HFFc6 (cell line): ENCODE results near the gene PDIK1L. TPM values are rescaled to one million over a fixed set of nuclear protein-coding genes. Genes with fewer than 3 reads are reported as not detected.

Experiments used
- DNase-seq: peaks from one replicate; pipeline ENCODE4 v3.0.0-alpha.2; 2018
- H3K27ac Mint-ChIP-seq: 2 replicates; pipeline ENCODE4 v1.8.0; 2020; ENCODE audit warnings: mild to moderate bottlenecking, mixed read lengths
- H3K27me3 Mint-ChIP-seq: 2 replicates; pipeline ENCODE4 v1.8.0; 2021; ENCODE audit warnings: mild to moderate bottlenecking, moderate library complexity, mixed read lengths; ENCODE audit not compliant: insufficient read depth
- H3K36me3 Mint-ChIP-seq: 2 replicates; pipeline ENCODE4 v1.8.0; 2021; ENCODE audit warnings: low read depth, mixed read lengths
- H3K4me1 Mint-ChIP-seq: 2 replicates; pipeline ENCODE4 v1.8.0; 2020; ENCODE audit warnings: low read depth, mixed read lengths
- H3K4me3 Mint-ChIP-seq: 2 replicates; pipeline ENCODE4 v1.8.0; 2020; ENCODE audit warnings: mild to moderate bottlenecking, moderate library complexity, mixed read lengths
- H3K9me3 Mint-ChIP-seq: 2 replicates; pipeline ENCODE4 v1.8.0; 2020; ENCODE audit warnings: mild to moderate bottlenecking, mixed read lengths
- total RNA-seq, 6 experiments: library from RNA; stranded (reverse); fragmentation: NEBNext Ultra II Directional; extraction: Animal tissue kit (Norgen Biotek cat#: 25700); gene quantifications; 2 replicates in 1 of 6; 3 replicates in 5 of 6; pipeline ENCODE4 v1.2.3, GENCODE V29; 2021
- TF ChIP-seq, protein P1 (sequence below): fragments of 200-600 bp; sonication (generic); IDR thresholded peaks from 2 replicates; pipeline ENCODE4 v1.5.0; 2021; ENCODE audit warnings: antibody characterized with exemption, mild to moderate bottlenecking

The PDIK1L gene
- total RNA-seq, 6 experiments from 2014 or later, result 2.5 to 4.4 (median 3.8) TPM

- no peak for DNase-seq
- Mint-ChIP-seq H3K27ac (no peak overlapping the region), H3K4me1 (peaks cover 33% of the 10 kb centered on the region), H3K9me3 (no peaks in the 10 kb centered on the region), H3K27me3 (peaks cover 13% of the 10 kb centered on the region), H3K4me3 (no peak overlapping the region), H3K36me3 (no peaks in the 10 kb centered on the region)
- TF ChIP-seq, protein P1, sequence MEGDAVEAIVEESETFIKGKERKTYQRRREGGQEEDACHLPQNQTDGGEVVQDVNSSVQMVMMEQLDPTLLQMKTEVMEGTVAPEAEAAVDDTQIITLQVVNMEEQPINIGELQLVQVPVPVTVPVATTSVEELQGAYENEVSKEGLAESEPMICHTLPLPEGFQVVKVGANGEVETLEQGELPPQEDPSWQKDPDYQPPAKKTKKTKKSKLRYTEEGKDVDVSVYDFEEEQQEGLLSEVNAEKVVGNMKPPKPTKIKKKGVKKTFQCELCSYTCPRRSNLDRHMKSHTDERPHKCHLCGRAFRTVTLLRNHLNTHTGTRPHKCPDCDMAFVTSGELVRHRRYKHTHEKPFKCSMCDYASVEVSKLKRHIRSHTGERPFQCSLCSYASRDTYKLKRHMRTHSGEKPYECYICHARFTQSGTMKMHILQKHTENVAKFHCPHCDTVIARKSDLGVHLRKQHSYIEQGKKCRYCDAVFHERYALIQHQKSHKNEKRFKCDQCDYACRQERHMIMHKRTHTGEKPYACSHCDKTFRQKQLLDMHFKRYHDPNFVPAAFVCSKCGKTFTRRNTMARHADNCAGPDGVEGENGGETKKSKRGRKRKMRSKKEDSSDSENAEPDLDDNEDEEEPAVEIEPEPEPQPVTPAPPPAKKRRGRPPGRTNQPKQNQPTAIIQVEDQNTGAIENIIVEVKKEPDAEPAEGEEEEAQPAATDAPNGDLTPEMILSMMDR, result no peak
Measured at GRCh38 chr1:26125382-26125781, 13.8 kb downstream of the PDIK1L start.

DNA sequence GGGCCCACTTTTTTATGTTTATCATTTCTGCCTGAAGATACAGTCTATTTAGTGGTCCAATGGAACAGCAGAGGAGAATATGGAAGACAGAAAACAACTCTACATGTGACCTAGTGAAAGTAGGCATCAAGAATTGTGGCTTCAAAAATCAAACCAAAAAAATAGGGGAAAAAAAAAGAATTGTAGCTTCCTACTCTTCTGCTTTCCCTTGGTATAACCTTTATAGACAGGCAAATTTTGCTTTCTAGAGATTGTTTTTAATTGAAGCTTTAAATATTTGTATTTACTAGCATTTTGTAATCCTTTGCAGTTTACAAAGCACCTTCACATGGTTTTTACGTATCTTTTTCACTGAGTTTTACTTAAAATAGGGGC lies 14.3 kb downstream of the PDIK1L start:
- no peak for DNase-seq
- Mint-ChIP-seq H3K27ac (no peak overlapping the region), H3K36me3 (no peaks in the 10 kb centered on the region), H3K4me1 (peaks cover 33% of the 10 kb centered on the region), H3K4me3 (no peak overlapping the region), H3K27me3 (peaks cover 14% of the 10 kb centered on the region), H3K9me3 (no peaks in the 10 kb centered on the region)
- TF ChIP-seq, protein P1, result no peak

- no peak for DNase-seq
- Mint-ChIP-seq H3K27me3 (peaks cover 17% of the 10 kb centered on the region), H3K27ac (no peak overlapping the region), H3K9me3 (no peaks in the 10 kb centered on the region), H3K36me3 (no peaks in the 10 kb centered on the region), H3K4me1 (peaks cover 29% of the 10 kb centered on the region), H3K4me3 (no peak overlapping the region)
- TF ChIP-seq, protein P1, result no peak
Measured at GRCh38 chr1:26126321-26127084, 14.9 kb downstream of the PDIK1L start.

- Mint-ChIP-seq H3K4me1 (peaks cover 19% of the 10 kb centered on the region), H3K4me3 (no peak overlapping the region), H3K27me3 (peaks cover 17% of the 10 kb centered on the region), H3K27ac (no peak overlapping the region), H3K36me3 (no peaks in the 10 kb centered on the region), H3K9me3 (no peaks in the 10 kb centered on the region)
- no peak for DNase-seq
- TF ChIP-seq, protein P1, result no peak
Measured at GRCh38 chr1:26127235-26128163, 15.9 kb downstream of the PDIK1L start.

DNA sequence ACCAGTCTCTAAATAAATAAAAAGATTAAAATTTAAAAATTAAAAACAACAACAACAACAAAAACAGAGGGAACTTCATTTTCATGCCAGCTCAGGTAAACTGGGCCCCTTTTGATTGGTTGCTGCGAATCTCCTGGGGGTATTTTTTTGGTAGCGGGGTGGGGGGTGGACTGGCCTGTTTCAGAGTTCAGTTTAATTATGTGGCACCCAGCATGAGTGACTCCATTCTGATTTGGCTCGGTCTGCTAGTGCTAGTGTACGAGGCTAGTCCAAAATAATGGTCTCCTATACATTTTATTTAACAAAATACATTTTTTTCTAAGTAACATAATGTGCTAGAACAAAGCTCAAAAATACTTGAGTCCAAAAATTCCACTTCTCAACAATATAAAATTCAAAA lies 18.2 kb downstream of the PDIK1L start:
- Mint-ChIP-seq H3K9me3 (no peaks in the 10 kb centered on the region), H3K27ac (no peak overlapping the region), H3K4me3 (no peak overlapping the region), H3K27me3 (peaks cover 20% of the 10 kb centered on the region), H3K4me1 (peaks cover 5% of the 10 kb centered on the region; the same call in 1 of the 2 replicates), H3K36me3 (no peaks in the 10 kb centered on the region)
- TF ChIP-seq, protein P1, result no peak
- DNase-seq, result no peak
